Astrocyte of the cerebellum (primary cell): ENCODE results near the gene RIGI.

Source experiments
- DNase-seq: peaks from one replicate; pipeline ENCODE4 v3.0.0-alpha.2; 2011; ENCODE audit warnings: low read depth
- H3K4me3 ChIP-seq: 2 replicates; pipeline ENCODE4 v1.5.1; 2011; ENCODE audit warnings: mild to moderate bottlenecking, low read depth, low read length, moderate library complexity
- CTCF ChIP-seq: IDR thresholded peaks from 2 replicates; pipeline ENCODE4 v1.5.1; 2012; ENCODE audit warnings: low read length, low read depth, moderate library complexity, mild to moderate bottlenecking; ENCODE audit errors: missing control alignments
- in situ Hi-C: cut with HindIII; loops from 2 replicates; pipeline ENCODE4 v1.10.0; 2017; ENCODE audit warnings: low sequenced_read_pairs

The RIGI gene

GRCh38 chr9:32516241-32516640, 9.8 kb downstream of the RIGI start:
- H3K4me3 ChIP-seq: no peak overlapping the region
- in situ Hi-C loops: no loop called here
- DNase-seq: no peak
- no peak for TF ChIP-seq CTCF

GRCh38 chr9:32508728-32509127, 17.3 kb downstream of the RIGI start:
- no peak for DNase-seq
- TF ChIP-seq CTCF: no peak
- H3K4me3 ChIP-seq: no peak overlapping the region
- in situ Hi-C loops: no loop called here

GRCh38 chr9:32503008-32503407, 23.0 kb downstream of the RIGI start:
- DNase-seq: no peak
- TF ChIP-seq CTCF: no peak
- in situ Hi-C loops: no loop called here
- H3K4me3 ChIP-seq: no peak overlapping the region

DNA sequence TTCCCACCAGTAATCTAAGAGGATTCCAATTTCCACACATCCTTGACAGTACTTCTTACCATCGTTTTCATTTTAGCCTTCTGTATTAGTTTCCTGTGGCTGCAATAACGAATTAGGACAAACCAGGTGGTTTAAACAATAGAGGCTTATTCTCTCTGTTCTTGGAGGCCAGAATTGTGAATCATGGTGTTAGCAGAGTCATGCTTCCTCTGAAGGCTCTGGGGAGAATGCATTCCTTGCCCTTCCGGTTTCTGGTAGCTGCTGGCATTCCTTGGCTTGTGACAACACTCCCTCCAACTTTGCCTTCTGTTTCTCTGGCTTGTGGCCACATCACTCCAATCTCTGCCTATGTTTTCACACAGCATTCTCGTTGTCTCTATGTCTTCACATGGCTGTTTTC, 23.5 kb downstream of the RIGI start:
- no peak for TF ChIP-seq CTCF
- in situ Hi-C loops: no loop called here
- H3K4me3 ChIP-seq: no peak overlapping the region
- DNase-seq: peak; percentile 42

DNA sequence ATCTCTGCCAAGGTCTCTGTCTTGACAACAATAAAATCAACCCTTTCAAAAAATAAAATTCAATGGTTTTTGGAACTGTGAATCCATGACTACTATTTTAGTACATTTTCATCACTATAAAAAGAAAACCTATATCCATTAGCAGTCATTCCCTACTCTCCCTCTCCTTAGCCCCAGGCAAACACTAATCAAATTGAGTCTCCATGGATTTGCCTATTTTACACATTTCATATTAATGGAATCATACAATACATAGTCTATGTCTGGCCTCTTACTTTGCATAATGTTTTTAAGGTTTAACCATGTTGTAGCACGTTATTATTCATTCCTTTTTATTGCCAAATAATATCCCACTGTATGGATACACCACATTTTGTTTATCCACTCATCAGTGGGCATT, 24.1 kb downstream of the RIGI start:
- H3K4me3 ChIP-seq: no peak overlapping the region
- in situ Hi-C loops: no loop called here
- TF ChIP-seq CTCF: no peak
- DNase-seq: no peak

- in situ Hi-C loops: no loop called here
- no peak for TF ChIP-seq CTCF
- H3K4me3 ChIP-seq: no peak overlapping the region
- no peak for DNase-seq
Measured at GRCh38 chr9:32500768-32501167, 25.2 kb downstream of the RIGI start.

- DNase-seq: no peak
- TF ChIP-seq CTCF: no peak
- in situ Hi-C loops: no loop called here
- H3K4me3 ChIP-seq: no peak overlapping the region
Measured at GRCh38 chr9:32497921-32498320, 28.1 kb downstream of the RIGI start.
